GM18907 (cell line): Measurements from ENCODE around the gene BBX.
"Not testable (repeated sequence)": the region's sequence is repeated elsewhere in the genome, so short reads cannot be mapped to it uniquely, and the experiment has no call there.

Experiments used
- ATAC-seq: cut with Tn5 transposase; IDR thresholded peaks from one replicate; pipeline ENCODE4 v1.9.1; 2021; ENCODE audit warnings: mild to moderate bottlenecking, moderate library complexity; ENCODE audit not compliant: unreplicated experiment

The BBX gene

DNA sequence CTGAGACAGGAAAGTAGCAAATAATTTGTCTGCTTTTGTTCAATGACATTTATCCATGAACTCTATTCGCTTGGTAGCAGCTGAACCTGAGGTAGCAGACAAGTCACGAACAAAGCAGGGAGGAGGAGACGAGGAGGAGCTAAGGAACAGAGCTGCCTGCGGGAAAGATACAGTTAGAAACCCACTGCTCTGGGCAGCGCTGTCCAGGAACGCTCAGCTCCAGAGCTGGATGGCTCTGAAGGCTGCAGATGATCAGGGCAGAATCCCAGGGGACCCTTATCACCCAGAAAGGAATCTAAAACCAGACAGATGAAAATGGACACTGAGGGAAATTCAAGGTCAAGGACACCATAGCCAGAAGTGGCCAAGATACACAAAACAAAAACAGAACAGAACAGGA lies 310.3 kb downstream of the BBX start:
- no peak for ATAC-seq

DNA sequence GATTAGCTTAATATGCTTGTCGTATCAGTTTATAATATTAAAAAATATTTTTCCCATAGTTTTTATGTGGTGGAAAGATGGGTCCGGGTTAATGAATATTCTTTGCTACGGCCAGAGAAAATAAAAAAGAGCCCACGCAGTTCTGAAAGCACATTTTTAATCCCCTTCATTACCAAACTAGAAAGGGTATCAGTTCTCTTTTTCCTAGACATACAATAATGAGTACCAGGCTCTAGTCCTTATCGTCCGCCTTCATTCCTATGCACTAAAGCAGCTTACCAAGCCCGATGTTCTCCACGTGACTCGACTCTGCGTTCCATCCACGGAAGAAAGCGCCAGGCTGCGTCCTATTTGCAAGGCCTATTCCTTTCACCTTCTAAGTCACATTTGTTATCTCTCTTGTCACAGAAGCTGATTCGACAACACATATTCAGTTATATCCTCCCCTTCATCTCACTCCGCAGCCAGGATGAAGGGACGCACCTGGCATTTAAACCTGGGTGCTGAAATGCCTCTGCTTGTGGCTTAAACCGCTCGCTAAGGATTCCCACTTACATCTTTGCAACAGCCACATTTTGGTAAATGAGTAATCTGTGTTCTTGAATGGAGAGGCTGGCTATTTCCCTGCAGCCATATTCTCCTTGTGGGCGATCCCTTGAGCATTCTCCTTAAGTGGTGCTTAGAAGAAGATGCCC lies 311.1 kb downstream of the BBX start:
- ATAC-seq: no peak

DNA sequence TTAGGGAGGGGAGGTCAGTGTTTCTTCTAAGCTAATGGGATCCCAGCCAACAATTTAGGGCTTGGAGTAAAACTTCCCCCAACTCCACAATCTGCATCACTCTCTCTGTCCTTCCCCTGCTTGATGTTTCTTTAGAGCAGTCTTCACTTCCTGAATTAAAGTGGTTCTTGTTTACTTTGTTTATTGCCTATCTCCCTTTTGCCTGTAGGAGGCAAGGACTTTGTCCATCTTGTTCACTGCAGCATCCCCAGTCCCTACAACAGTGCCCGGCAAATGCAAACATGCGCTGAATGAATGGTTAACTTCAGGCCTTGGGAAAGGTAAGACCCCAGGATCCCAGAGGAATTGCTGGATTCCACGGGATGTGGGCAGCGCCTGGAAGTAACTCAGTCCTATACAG lies 312.2 kb downstream of the BBX start:
- ATAC-seq: not testable (repeated sequence)

DNA sequence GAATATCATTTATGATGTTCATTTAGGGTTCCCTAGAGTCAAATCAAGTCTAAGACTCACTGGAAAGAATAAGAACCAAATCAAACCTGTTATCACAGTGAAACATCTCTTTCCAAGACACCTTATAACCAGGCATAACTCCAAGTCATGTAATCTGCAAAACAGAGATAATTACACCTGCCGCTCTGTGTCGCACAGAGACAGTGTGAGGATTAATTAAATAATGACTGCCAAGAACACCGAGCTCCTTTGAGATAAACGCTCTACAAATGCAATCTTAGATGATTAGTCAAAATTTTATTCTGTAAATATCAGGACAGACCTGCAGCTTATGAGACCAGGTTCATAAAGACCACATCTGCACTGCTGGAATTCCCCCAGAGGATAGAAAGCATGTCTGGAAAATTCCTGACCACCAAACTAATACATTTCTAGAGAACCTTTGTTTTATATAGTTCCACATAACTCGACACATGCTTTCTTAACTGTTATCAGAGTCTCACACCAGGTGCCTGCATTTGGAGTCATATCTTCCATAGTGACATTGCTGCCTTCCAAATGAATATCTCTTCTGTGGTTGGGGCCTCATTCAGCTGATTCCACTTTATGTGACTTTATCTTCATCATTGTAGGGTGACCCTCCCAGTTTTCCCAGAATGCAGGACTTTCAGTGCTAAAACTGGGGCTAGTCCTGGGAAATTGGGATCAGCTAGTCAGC lies 315.3 kb downstream of the BBX start:
- no peak for ATAC-seq

DNA sequence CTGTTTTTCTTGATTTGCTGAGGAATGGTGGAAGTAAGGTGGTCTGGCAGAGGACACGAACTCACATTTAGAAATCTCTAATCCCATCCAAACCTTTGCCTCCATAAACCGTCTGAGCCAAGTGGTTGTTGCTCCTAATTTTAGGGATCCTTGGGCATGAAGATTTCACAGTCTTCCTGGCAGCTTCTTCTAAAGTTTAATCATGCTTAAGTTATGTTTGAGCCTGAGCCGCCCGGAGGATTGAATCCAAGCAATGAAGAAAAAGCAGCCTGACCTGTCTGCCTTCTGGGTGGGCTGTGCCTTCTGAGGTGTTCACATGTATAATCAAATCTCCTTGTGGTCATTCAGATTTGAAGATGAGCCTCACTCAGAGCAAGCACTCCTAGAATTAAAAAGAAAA lies 319.1 kb downstream of the BBX start:
- no peak for ATAC-seq

DNA sequence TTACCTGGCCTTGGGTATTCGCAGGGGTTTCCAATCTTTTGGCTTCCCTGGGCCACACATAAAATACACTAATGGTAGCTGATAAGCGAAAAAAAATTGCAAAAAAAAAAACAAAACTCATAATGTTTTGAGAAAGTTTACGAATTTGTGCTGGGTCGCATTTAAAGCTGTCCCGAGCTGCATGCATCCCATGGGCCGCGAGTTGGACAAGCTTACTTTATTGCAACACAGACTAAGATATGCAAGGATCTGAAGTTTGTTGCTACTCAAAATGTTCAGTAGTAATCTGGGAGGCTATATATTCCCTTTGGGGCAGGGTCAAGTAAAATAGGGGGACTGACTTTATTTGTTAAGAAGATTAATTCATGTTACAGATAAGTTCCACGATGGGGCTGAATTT lies 320.2 kb downstream of the BBX start:
- ATAC-seq: no peak

DNA sequence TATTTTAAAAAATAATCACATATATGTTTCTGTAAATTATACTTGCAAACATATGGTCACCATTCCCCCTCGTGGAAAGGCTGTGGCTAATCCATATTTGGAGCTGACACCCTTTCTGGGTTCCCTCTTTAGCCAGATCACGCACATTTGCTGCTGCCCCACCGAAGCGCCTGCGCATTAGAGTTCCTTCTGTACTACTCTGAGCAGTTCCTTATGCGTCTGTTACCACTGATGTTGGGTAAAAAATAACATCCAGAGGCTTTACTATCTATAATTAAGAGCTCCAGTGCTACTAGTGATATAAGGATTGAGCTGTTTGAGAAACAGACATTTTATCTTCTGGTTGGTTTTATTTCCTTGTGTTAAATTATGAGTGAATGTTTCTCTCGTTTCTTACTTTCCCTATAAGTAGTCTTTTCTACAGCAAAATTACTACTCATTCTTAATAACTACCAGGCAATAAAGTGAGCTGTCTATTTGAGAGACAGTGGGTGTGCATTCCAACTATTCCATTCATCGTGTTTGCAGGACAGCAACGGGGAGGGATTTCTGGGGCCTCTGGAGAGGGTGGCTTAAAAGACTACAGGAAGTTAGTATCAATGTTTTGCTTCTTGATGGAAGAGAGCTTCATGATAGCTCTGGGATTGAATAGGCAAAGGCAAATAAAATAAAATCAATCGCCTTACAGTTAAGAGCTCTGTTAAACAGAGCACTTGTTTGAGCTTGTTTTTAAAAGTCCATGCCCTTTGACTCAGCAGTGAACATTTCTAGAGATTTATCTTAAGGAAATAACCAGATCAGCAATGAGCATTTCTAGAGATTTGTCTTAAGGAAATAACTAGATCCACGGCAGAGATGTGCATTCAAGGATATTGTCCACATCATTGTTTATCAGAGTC lies 322.9 kb downstream of the BBX start:
- ATAC-seq: no peak

DNA sequence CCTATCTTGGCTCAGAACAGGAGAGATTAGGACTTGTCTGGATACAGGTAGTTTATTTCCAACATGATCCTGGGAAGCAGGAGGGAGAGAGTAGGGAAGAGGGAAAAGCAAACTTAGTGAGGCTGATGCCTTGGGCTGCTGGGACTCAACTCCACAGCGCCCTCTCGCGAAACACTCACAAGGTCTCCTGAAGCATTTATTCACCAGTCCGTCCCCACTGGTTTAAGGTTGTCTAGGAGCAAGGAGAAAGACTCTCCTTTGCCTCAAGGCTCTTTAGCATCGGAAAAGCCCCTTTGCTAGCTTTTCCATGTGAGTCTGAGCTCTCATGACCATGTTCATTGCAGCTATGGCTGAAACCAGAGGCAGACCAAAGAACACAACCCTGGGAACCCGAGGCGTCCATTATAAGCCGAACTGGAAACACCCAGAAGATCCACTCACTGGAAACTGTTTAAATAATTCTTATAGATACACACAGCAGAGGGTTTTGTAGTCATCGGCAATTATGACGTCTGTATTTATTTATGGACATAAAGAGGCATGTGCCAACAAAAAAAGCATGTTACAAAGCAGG lies 323.6 kb downstream of the BBX start:
- ATAC-seq: no peak

DNA sequence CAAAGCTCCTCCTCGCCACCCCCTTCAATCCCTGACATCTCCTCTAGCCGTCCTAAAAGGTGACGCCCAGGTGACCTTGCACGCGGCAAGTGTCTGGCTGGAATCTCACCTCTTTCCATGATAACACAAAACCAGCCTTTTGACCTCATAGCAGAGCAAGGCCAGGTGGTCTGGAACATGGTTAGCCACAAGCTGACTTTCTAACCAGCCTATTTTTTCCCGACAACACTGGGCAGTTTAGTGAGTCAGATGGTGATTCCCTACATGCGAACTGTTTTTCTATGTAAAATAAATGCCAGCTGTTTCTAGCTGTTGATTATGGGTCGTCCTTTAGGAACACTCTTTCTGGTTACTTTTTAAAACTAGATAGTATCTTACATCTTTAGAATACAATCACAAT lies 325.0 kb downstream of the BBX start:
- ATAC-seq: no peak

DNA sequence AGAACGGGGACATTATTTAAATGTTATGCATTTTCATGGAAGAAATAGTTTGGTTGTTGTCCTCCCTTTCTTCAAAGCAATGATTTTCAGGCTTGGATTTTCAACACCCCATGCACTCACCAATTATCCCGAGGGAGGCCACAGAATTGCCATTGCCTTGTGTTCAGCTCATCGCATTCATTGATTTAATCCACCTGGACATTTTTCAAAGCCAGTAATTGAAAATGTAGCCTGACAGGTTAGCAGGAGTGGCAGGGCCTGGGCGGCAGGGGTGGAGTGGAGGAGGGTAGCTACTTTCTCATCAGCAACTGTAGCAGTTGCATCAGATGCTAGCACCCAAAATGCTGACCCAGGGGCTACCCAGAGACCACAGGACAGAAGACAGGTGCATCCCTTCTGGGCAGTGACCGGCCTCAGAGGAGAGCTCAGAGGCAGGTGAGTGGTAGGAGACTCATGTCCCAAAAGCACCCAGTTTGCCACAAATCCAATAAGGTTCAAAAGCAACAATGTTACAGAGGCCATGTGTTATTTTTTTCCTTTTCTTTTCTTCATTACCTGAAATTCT lies 325.7 kb downstream of the BBX start:
- no peak for ATAC-seq

DNA sequence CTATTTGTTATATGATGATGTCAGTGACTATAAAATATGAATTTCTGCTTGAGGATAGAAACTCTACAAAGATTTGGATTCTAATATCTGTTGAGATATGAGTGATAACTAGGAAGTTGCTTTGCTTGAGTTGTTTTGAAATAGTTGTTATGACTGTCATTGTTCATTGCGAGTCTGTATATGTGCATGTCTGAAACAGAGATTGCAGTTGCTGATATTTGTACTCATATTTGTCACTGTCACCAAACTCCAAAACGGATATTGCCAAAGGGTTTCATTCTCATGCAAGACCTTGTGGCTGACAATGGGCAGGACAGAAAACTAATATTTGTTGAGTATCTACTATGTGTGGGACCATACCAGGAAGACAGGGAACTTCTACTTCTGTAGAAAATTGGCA lies 327.9 kb downstream of the BBX start:
- peak; percentile 63 for ATAC-seq

DNA sequence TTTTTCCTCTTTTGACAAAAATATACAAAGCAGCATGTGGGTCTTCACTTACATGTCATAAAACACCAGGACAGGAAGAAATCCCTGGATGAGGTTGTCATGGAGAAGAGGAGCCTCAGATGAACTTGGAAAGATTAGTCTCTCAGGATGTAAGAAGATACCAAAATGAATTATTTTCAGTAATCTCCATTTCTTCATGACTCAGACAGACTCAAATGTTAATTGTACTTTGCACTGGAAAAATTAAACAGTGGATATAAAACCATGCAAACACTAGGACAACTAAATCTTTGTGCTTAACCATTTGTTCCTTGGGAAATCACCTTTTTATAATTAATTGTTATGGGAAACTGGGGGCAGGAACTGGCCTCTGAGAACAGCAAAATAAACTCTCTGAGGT lies 331.1 kb downstream of the BBX start:
- ATAC-seq: no peak

DNA sequence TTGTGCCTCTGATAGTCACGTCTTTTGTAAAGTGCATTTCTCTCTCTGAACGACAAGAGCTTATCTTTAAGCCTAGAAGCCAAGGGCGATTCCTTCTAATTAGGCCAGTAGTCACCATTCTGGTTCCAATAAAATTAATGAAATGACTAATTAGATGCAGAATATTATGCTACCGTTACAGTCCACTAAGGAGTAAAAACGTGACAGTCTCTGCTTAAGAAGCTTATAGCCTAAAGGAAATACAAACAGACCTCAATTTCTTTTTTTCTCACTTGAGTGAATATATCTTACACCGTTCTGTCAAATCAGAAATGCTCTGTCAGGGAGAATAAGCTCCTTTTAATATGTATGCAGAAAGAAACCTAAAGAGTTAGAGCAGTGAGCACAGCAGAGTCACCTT lies 332.0 kb downstream of the BBX start:
- ATAC-seq: no peak

DNA sequence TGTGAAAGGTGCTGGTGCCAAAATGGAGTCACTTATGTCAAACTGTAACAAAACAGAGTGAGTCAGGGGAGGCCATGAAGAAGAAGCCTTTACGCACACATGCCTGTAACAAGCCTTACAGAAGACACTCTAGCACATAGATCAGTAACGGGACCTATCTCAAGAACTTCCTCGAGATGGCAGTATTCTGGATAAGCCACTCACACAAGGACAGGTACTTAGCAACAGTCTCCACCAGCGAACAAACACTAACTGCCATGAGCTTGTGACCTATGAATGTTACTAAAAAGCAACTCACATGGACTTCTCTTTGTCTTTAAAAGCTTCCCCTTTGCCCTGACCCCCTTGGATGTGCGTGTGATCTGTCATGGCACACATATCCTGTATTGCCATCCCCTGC lies 332.9 kb downstream of the BBX start:
- peak; percentile 57 for ATAC-seq

DNA sequence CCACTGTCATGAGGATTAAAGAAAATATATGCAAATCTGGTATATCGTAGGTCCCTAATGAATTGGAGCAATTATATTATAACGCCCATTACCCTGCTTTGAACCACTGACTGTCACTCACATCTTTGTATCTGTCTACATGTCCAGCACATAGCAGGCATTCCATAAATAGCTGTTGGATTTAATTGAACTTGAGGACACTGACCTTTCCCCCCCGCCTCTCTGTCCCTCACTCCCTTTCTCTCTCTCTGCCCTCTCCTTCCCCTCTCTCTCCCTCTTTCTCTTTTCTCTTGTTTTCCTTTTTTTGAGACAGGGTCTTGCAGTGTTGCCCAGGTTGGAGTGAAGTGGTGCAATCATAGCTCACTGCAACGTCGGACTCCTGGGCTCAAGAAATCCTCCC lies 335.1 kb downstream of the BBX start:
- ATAC-seq: no peak

DNA sequence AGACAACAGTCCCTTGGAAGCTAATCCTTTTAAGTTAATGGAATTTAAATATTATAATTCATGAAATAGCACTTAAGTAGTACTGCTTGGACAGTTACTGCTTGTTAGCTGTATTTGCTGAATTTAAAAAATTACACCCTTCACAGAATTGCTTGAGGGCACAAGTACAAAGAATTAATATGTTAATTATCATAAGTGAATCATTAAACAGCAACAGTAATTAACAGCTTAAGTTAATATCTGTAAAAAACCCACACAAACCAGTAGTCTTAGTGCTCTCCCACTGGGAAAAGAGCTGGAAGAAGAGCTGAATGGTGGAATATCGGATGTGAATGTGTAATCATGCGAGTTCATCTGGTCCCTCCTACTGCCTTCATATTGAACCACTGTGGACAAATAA lies 336.1 kb downstream of the BBX start:
- no peak for ATAC-seq
